HG03175 (cell line): Measurements from ENCODE around the gene FGF10.

ENCODE experiments used
- ATAC-seq: cut with Tn5 transposase; IDR thresholded peaks from one replicate; pipeline ENCODE4 v1.9.1; 2021; ENCODE audit warnings: mild to moderate bottlenecking, moderate library complexity; ENCODE audit not compliant: unreplicated experiment

Gene FGF10

GRCh38 chr5:44260793-44261192 lies 128.4 kb downstream of the FGF10 start:
- ATAC-seq, result no peak

GRCh38 chr5:44257653-44258365 lies 131.4 kb downstream of the FGF10 start:
- no peak for ATAC-seq

GRCh38 chr5:44257221-44257620 lies 132.0 kb downstream of the FGF10 start:
- no peak for ATAC-seq
